K562 (cell line): Measurements from ENCODE around the gene CNGB1. TPM values are rescaled to one million over a fixed set of nuclear protein-coding genes. Genes with fewer than 3 reads are reported as not detected.
A peak's percentile ranks its signal among the peaks of the same experiment; 100 is the strongest.

Source experiments
- BRF2 ChIP-seq: IDR thresholded peaks from 3 replicates; pipeline ENCODE4 v1.6.1; 2011; ENCODE audit warnings: borderline replicate concordance, mild to moderate bottlenecking; ENCODE audit not compliant: insufficient read length, insufficient read depth
- HMGN3 ChIP-seq: IDR thresholded peaks from 2 replicates; pipeline ENCODE4 v1.6.1; 2011; ENCODE audit warnings: borderline replicate concordance, low read depth, mild to moderate bottlenecking, mixed read lengths, low read length; ENCODE audit not compliant: insufficient read length; ENCODE audit errors: extremely low read depth
- L3MBTL2 ChIP-seq: fragments of 450-650 bp; IDR thresholded peaks from 2 replicates; pipeline ENCODE4 v1.6.1; 2016; ENCODE audit warnings: mild to moderate bottlenecking, moderate library complexity
- MCM2 ChIP-seq: fragments of 450-650 bp; IDR thresholded peaks from 2 replicates; pipeline ENCODE4 v1.6.1; 2017; ENCODE audit warnings: low read depth, mild to moderate bottlenecking
- NR1H2 ChIP-seq: sonication (generic); formaldehyde crosslinking; IDR thresholded peaks from 2 replicates; pipeline ENCODE4 v1.4.0; 2020; ENCODE audit warnings: mild to moderate bottlenecking, missing genetic modification reagents
- PHF8 ChIP-seq: fragments of 200-600 bp; sonication (generic); IDR thresholded peaks from 2 replicates; pipeline ENCODE4 v1.6.1; 2012; ENCODE audit warnings: mixed run types, mild to moderate bottlenecking, inconsistent platforms, low read length, moderate library complexity, borderline replicate concordance
- RBFOX2 ChIP-seq: fragments of 200-400 bp; formaldehyde crosslinking; IDR thresholded peaks from 2 replicates; pipeline ENCODE4 v1.6.1; 2017; ENCODE audit warnings: low read depth, mild to moderate bottlenecking, low read length, moderate library complexity
- RNF2 ChIP-seq: sonication (generic); IDR thresholded peaks from 2 replicates; pipeline ENCODE4 v1.6.1; 2016
- SIN3A ChIP-seq, 2 experiments: fragments of 150-350 bp in 1 of 2; IDR thresholded peaks; 2 replicates each; pipeline ENCODE4 v1.6.1; 2011 to 2016; ENCODE audit warnings: borderline replicate concordance in 2 of 2, low read depth in 2 of 2, low read length in 2 of 2, mild to moderate bottlenecking in 2 of 2, moderate library complexity in 2 of 2; ENCODE audit not compliant: control insufficient read depth in 1 of 2
- SMAD1 ChIP-seq: fragments of 150-350 bp; IDR thresholded peaks from 2 replicates; pipeline ENCODE4 v1.6.1; 2014; ENCODE audit warnings: low read length, low read depth; ENCODE audit not compliant: partially characterized antibody
- STAG1 ChIP-seq: sonication (generic); formaldehyde crosslinking; IDR thresholded peaks from 2 replicates; pipeline ENCODE4 v1.5.0; 2020; ENCODE audit warnings: missing genetic modification reagents, borderline replicate concordance
- TAF1 ChIP-seq: IDR thresholded peaks from 2 replicates; pipeline ENCODE4 v1.6.1; 2011; ENCODE audit warnings: mild to moderate bottlenecking, low read length, moderate library complexity; ENCODE audit not compliant: insufficient read depth, control insufficient read depth, severe bottlenecking; ENCODE audit errors: extremely low read depth
- VEZF1 ChIP-seq: fragments of 200-800 bp; sonication (Bioruptor generic); IDR thresholded peaks from 2 replicates; pipeline ENCODE4 v1.6.1; 2017; ENCODE audit warnings: missing genetic modification characterization, missing compliant biosample characterization
- ZBTB1 ChIP-seq: sonication (generic); formaldehyde crosslinking; IDR thresholded peaks from 2 replicates; pipeline ENCODE4 v1.8.1; 2023; ENCODE audit warnings: missing genetic modification reagents, low read depth, mild to moderate bottlenecking, borderline replicate concordance
- ZNF175 ChIP-seq: fragments of 200-800 bp; sonication (Bioruptor generic); IDR thresholded peaks from 2 replicates; pipeline ENCODE4 v1.6.1; 2016; ENCODE audit warnings: low read depth, mild to moderate bottlenecking, missing genetic modification characterization, missing compliant biosample characterization
- ZNF41 ChIP-seq: fragments of 250-450 bp; sonication (Bioruptor Pico); conservative IDR thresholded peaks from 2 replicates; pipeline ENCODE4 v1.4.0; 2020; ENCODE audit warnings: mild to moderate bottlenecking
- ZNF431 ChIP-seq: sonication (generic); formaldehyde crosslinking; IDR thresholded peaks from 2 replicates; pipeline ENCODE4 v1.8.0; 2022; ENCODE audit warnings: mild to moderate bottlenecking, missing genetic modification reagents
- polyA plus RNA-seq, 8 experiments: library from polyadenylated mRNA; depleted of rRNA in 4 of 8; stranded (reverse) in 5 of 8; unstranded in 3 of 8; fragments of >200 nt; fragmentation: Nextera tagmentation in 2 of 8; fragmentation: Illumina TruSeq in 1 of 8; extraction: Ambion mirVana in 2 of 8; extraction: Trizol in 1 of 8; gene quantifications; 2 replicates each; pipeline versions ENCODE4 v1.2.1 to v1.2.3, GENCODE V29; 2011 to 2014; ENCODE audit warnings: inconsistent platforms in 1 of 8, missing spikeins in 1 of 8
- total RNA-seq, 7 experiments: library from RNA; depleted of rRNA in 6 of 7; stranded (reverse); fragments of >200 nt in 6 of 7; fragmentation: Illumina TruSeq in 2 of 7; extraction: Trizol in 2 of 7; gene quantifications; 2 replicates each; pipeline versions ENCODE4 v1.2.1 to v1.2.3, GENCODE V29; 2011 to 2021; ENCODE audit warnings: low replicate concordance in 1 of 7
- TF ChIP-seq, protein P1 (sequence below), 3 experiments: fragments of 200-800 bp in 1 of 3; sonication (Bioruptor generic) in 1 of 3; sonication (generic) in 1 of 3; formaldehyde crosslinking in 1 of 3; IDR thresholded peaks; 2 replicates each; pipeline versions ENCODE4 v1.6.1 to v1.8.0; 2016 to 2022; ENCODE audit warnings: mild to moderate bottlenecking in 2 of 3, missing compliant biosample characterization in 2 of 3, missing genetic modification characterization in 2 of 3, missing genetic modification reagents in 1 of 3

The CNGB1 gene
- total and polyA plus RNA-seq, 9 of the 15 experiments (the other 6 are each of a cell fraction or from before 2014, with no cell fraction given), result not detected

- TF ChIP-seq, protein P1, sequence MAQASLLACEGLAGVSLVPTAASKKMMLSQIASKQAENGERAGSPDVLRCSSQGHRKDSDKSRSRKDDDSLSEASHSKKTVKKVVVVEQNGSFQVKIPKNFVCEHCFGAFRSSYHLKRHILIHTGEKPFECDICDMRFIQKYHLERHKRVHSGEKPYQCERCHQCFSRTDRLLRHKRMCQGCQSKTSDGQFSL (CRISPR knock-in tag; IDR thresholded peaks at IDR 0.05), result peak; percentile 47; the same call in 1 of the 2 replicates
- TF ChIP-seq, protein P1 (tag; IDR thresholded peaks at IDR 0.05), result no peak
- TF ChIP-seq ZNF431 (CRISPR knock-in tag) (0 out of 2 replicates have a peak, but pooled peaks have one; percentile 20), STAG1 (CRISPR knock-in tag) (no peak), VEZF1 (CRISPR knock-in tag) (peak; percentile 97), RNF2 (0 out of 2 replicates have a peak, but pooled peaks have one; percentile 1), L3MBTL2 (peak; percentile 7; the same call in 1 of the 2 replicates), RBFOX2 (peak; percentile 17), SMAD1 (no peak), ZNF41 (CRISPR knock-in tag) (0 out of 2 replicates have a peak, but pooled peaks have one; percentile 32), NR1H2 (CRISPR knock-in tag) (0 out of 2 replicates have a peak, but pooled peaks have one; percentile 34), ZNF175 (CRISPR knock-in tag) (no peak), ZBTB1 (peak; percentile 42; the same call in 1 of the 2 replicates), HMGN3 (peak; percentile 29), SIN3A (IDR thresholded peaks at IDR 0.05; ENCODE audit: borderline replicate concordance in 2 of 2, control insufficient read depth in 1 of 2, low read depth in 2 of 2, low read length in 2 of 2) (peak in 1 of 2 experiments; percentile 14; a peak in 2 of 4 replicates), PHF8 (peak; percentile 65; the same call in 1 of the 2 replicates), BRF2 (no peak), MCM2 (no peak), TAF1 (peak; percentile 55)
Observed at GRCh38 chr16:57999971-58000705, 29.2 kb upstream of the CNGB1 start, which contains the start of gene ZNF319 (continued).
